ENCODE data around the gene ZBTB7C. TPM values are rescaled to one million over a fixed set of nuclear protein-coding genes. Genes with fewer than 3 reads are reported as not detected.

Gene ZBTB7C
- 0.05 to 0.32 TPM in 2 of 5 replicates, not detected in the others for total RNA-seq (2022; extraction: Qiagen RNA extraction; ENCODE audit: low read depth)

GRCh38 chr18:48408727-48409590 is at the start of gene ZBTB7C:
Gene ZBTB7C, minus strand, starts transcription at chr18:48409383.

Other genes starting within 250 kb of the ZBTB7C start
- gene CTIF, start 129.6 kb upstream of the ZBTB7C start, total RNA-seq (2022; extraction: Qiagen RNA extraction; ENCODE audit: low read depth) = 11.7 to 20.6 TPM (median 16.6 TPM) in 5 replicates

All from A549 treated with ZK216348 at 1 μM for 4 hours (cell line).